WI38 (cell line): ENCODE measurements around the gene BRD7.
"Not testable (repeated sequence)": the region's sequence is repeated elsewhere in the genome, so short reads cannot be mapped to it uniquely, and the experiment has no call there.

Experiments
- H3K4me3 ChIP-seq: 2 replicates; pipeline ENCODE4 v1.5.1; 2011; ENCODE audit warnings: low read depth, mild to moderate bottlenecking, control low read depth, low read length
- CTCF ChIP-seq: IDR thresholded peaks from 2 replicates; pipeline ENCODE4 v1.5.1; 2012; ENCODE audit warnings: low read depth, mild to moderate bottlenecking, control low read depth, low read length

Gene BRD7

GRCh38 chr16:50354629-50355456, 13.9 kb downstream of the BRD7 start:
- H3K4me3 ChIP-seq: no peak overlapping the region
- TF ChIP-seq CTCF: no peak; the same call in 1 of the 2 replicates

- TF ChIP-seq CTCF: no peak
- no peak overlapping the region for H3K4me3 ChIP-seq
These were observed 14.7 kb downstream of the BRD7 start for GRCh38 chr16:50354082-50354481.

- TF ChIP-seq CTCF: no peak
- H3K4me3 ChIP-seq: no peak overlapping the region
These were observed 16.8 kb downstream of the BRD7 start for GRCh38 chr16:50351952-50352351.

GRCh38 chr16:50351116-50351515, 17.7 kb downstream of the BRD7 start:
- no peak for TF ChIP-seq CTCF
- no peak overlapping the region for H3K4me3 ChIP-seq

- H3K4me3 ChIP-seq: not testable (repeated sequence)
These were observed 23.6 kb downstream of the BRD7 start for GRCh38 chr16:50345210-50345609.

GRCh38 chr16:50343566-50343965, 25.2 kb downstream of the BRD7 start:
- H3K4me3 ChIP-seq: not testable (repeated sequence)

- no peak overlapping the region for H3K4me3 ChIP-seq
- TF ChIP-seq CTCF: no peak
These were observed 28.2 kb downstream of the BRD7 start for GRCh38 chr16:50340578-50340977.

GRCh38 chr16:50338371-50339231, 30.2 kb downstream of the BRD7 start:
- TF ChIP-seq CTCF: no peak
- H3K4me3 ChIP-seq: no peak overlapping the region
